Heart left ventricle (tissue), 16 donors: ENCODE results near the gene PRKN. TPM values are rescaled to one million over a fixed set of nuclear protein-coding genes. Genes with fewer than 3 reads are reported as not detected.

ENCODE experiments used
- ATAC-seq, 4 donors: fragments of 200-7000 bp; cut with Tn5 transposase; one replicate each; pipeline ENCODE4 v1.9.1; 2020 to 2022; ENCODE audit warnings: moderate library complexity in 4 of 4, mild to moderate bottlenecking in 3 of 4, moderate number of reproducible peaks in 1 of 4
- DNase-seq, 5 donors: peaks; one replicate each; pipeline ENCODE4 v3.0.0-alpha.2; 2020
- H3K27ac ChIP-seq, 12 donors: fragments of 200-600 bp; sonication (generic) in 4 of 12; one replicate each; pipeline versions ENCODE4 v1.5.0 to v1.8.0; 2016 to 2022; ENCODE audit warnings: mild to moderate bottlenecking in 2 of 12
- H3K27me3 ChIP-seq, 9 donors: fragments of 200-600 bp; sonication (generic) in 2 of 9; one replicate each; pipeline versions ENCODE4 v1.5.1 to v1.8.0; 2016 to 2022; ENCODE audit warnings: mild to moderate bottlenecking in 3 of 9
- H3K36me3 ChIP-seq, 9 donors: fragments of 200-600 bp; sonication (generic) in 2 of 9; one replicate each; pipeline versions ENCODE4 v1.5.0 to v1.8.0; 2018 to 2022; ENCODE audit warnings: mild to moderate bottlenecking in 2 of 9
- H3K4me1 ChIP-seq, 12 donors: fragments of 200-600 bp; sonication (generic) in 4 of 12; one replicate each; pipeline versions ENCODE4 v1.5.0 to v1.8.0; 2016 to 2022; ENCODE audit warnings: mild to moderate bottlenecking in 3 of 12
- H3K4me3 ChIP-seq, 12 donors: fragments of 200-600 bp; sonication (generic) in 4 of 12; one replicate each; pipeline versions ENCODE4 v1.5.0 to v1.8.0; 2017 to 2022; ENCODE audit warnings: mild to moderate bottlenecking in 9 of 12, moderate library complexity in 4 of 12
- H3K9me3 ChIP-seq, 12 donors: fragments of 200-600 bp; sonication (generic) in 4 of 12; one replicate each; pipeline versions ENCODE4 v1.5.0 to v1.8.0; 2016 to 2022; ENCODE audit warnings: mild to moderate bottlenecking in 1 of 12
- POLR2A ChIP-seq, 2 donors: fragments of 450-650 bp; IDR thresholded peaks; one replicate each; pipeline ENCODE4 v1.6.1; 2017; ENCODE audit warnings: antibody characterized with exemption in 2 of 2, mild to moderate bottlenecking in 2 of 2, moderate library complexity in 2 of 2
- WGBS, 4 donors: extraction: QIAGEN DNeasy Blood & Tissue Kit in 2 of 4; methylation state at CpG; one replicate each; pipeline versions ENCODE4 v1.1.5 to v1.1.7; 2013 to 2018; 5-methylcytosine and 5-hydroxymethylcytosine counted together
- intact Hi-C, 10 donors: fragments of 100-400 bp; cut with DNase I; formaldehyde crosslinking; loops; one replicate each; pipeline versions ENCODE4 v1.11.1 to v1.14.2; 2022
- polyA plus RNA-seq, 2 donors: library from polyadenylated mRNA; stranded (reverse); fragments of 200-250 nt; gene quantifications; one replicate each; pipeline ENCODE4 v1.2.3, GENCODE V29; 2013
- total RNA-seq, 9 donors: library from RNA; depleted of rRNA in 2 of 9; stranded (reverse); fragments of >200 nt in 2 of 9; fragmentation: NEBNext Ultra II Directional in 3 of 9; extraction: Animal tissue kit (Norgen Biotek cat#: 25700) in 3 of 9; gene quantifications; one replicate each; pipeline versions ENCODE4 v1.1.0 to v1.2.4, GENCODE V29; 2016 to 2023
- TF ChIP-seq, protein P1 (sequence below), 12 donors: fragments of 200-600 bp; sonication (generic) in 4 of 12; IDR thresholded peaks; one replicate each; pipeline versions ENCODE4 v1.5.0 to v1.8.0; 2018 to 2022; ENCODE audit warnings: antibody characterized with exemption in 12 of 12, mild to moderate bottlenecking in 5 of 12
- donor health status: ischemic (EF 13 %, LVEDD 7.1; RV severe dilation, severe dysfunction).
- donor health status: healthy with polysubstance abuse.
- donor health status: DM: no; HTN: yes; CAD: no.
- donor health status: DM: no; HTN: no; CAD: no.
- donor health status: ischemic (EF 25% LVEDD 6.9; RV normal size, moderate dysfunction).
- donor health status: ischemic (EF 25% LVEDD 5.7; RV mildly dilated, moderate dysfunction).
- donor health status: healthy.
- donor health status: DM: yes; HTN: yes; CAD: no.
- donor health status: ischemic (EF 35%, LVEDD 5.7; RV mildly dilated, moderate dysfunction).
- donor health status: nonischemic (EF 11% LVEDD 7.7; RV severe dilation, severe dysfunction).
- donor health status: DM: yes; HTN: yes; CAD: no.
- donor health status: PGD.
- donor health status: ischemic (EF 29% LVEDD 5.4; RV normal size, mild dysfunction).
- donor health status: nonischemic (EF 23%, LVEDD 6.1; RV moderate dilation, normal function).

The PRKN gene
- total and polyA plus RNA-seq, 11 donors = 3.4 to 32.5 (median 21.2) TPM

DNA sequence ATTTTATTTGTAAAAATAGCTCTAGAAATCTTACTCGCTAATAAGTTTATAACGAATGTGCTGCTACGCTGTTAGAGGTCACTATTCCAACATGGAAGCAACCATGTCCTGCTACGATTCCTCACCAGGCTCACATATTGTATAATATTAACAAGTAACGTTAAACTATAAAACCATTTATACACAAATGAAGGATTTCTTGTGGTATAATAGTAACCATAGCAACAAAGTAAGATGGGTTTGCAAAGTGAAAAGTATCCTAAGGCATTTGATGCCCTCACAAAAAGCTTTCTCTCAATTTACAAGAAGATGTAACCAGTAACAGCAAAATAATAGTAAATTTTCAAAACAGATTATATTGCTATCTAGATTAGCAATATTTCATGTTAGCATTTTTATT lies 117.2 kb downstream of the PRKN start:
- Histone ChIP-seq H3K4me3 (no peak overlapping the region), H3K4me1 (peaks cover 0 to 9% (median 3%) of the 10 kb centered on the region in 12 donors), H3K36me3 (no peaks in the 10 kb centered on the region), H3K9me3 (no peaks in the 10 kb centered on the region), H3K27ac (no peak overlapping the region), H3K27me3 (no peaks in the 10 kb centered on the region)
- DNase-seq = no peak
- ATAC-seq = no peak
- intact Hi-C loops = no loop called here
- TF ChIP-seq POLR2A (IDR thresholded peaks at IDR 0.05) = no peak
- TF ChIP-seq, protein P1, sequence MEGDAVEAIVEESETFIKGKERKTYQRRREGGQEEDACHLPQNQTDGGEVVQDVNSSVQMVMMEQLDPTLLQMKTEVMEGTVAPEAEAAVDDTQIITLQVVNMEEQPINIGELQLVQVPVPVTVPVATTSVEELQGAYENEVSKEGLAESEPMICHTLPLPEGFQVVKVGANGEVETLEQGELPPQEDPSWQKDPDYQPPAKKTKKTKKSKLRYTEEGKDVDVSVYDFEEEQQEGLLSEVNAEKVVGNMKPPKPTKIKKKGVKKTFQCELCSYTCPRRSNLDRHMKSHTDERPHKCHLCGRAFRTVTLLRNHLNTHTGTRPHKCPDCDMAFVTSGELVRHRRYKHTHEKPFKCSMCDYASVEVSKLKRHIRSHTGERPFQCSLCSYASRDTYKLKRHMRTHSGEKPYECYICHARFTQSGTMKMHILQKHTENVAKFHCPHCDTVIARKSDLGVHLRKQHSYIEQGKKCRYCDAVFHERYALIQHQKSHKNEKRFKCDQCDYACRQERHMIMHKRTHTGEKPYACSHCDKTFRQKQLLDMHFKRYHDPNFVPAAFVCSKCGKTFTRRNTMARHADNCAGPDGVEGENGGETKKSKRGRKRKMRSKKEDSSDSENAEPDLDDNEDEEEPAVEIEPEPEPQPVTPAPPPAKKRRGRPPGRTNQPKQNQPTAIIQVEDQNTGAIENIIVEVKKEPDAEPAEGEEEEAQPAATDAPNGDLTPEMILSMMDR (IDR thresholded peaks at IDR 0.05) = no peak
- 93 to 100% (median 97%) methylated on average over 5 of the region's 5 CpGs for WGBS, 4 donors

DNA sequence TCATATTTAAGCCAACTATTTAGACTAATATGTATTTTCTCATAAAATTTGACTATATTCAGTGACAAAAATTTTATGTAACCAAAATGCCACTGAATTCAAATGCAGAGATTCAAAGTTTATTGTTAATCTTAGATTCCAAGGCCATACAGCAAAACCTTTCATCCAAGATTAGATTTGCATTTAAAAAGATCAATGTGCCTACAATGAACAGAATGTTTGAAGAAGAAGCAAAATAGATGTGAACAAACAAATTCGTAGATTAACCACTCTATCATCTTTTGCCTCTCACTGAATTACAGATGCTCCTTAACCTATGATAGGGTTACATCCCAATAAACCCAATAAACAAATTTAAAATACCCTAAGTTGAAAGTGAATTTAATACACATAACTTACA lies 121.7 kb downstream of the PRKN start:
- Histone ChIP-seq H3K4me3 (no peak overlapping the region), H3K27me3 (no peaks in the 10 kb centered on the region), H3K4me1 (peaks cover 0 to 3% (median 0%) of the 10 kb centered on the region in 12 donors), H3K36me3 (no peaks in the 10 kb centered on the region), H3K27ac (no peak overlapping the region), H3K9me3 (no peaks in the 10 kb centered on the region)
- no peak for ATAC-seq
- intact Hi-C loops = no loop called here
- WGBS, 4 donors = 80 to 93% (median 89%) methylated on average over 1 of the region's 1 CpG
- TF ChIP-seq, protein P1 (IDR thresholded peaks at IDR 0.05) = no peak
- no peak for TF ChIP-seq POLR2A (IDR thresholded peaks at IDR 0.05)
- no peak for DNase-seq

DNA sequence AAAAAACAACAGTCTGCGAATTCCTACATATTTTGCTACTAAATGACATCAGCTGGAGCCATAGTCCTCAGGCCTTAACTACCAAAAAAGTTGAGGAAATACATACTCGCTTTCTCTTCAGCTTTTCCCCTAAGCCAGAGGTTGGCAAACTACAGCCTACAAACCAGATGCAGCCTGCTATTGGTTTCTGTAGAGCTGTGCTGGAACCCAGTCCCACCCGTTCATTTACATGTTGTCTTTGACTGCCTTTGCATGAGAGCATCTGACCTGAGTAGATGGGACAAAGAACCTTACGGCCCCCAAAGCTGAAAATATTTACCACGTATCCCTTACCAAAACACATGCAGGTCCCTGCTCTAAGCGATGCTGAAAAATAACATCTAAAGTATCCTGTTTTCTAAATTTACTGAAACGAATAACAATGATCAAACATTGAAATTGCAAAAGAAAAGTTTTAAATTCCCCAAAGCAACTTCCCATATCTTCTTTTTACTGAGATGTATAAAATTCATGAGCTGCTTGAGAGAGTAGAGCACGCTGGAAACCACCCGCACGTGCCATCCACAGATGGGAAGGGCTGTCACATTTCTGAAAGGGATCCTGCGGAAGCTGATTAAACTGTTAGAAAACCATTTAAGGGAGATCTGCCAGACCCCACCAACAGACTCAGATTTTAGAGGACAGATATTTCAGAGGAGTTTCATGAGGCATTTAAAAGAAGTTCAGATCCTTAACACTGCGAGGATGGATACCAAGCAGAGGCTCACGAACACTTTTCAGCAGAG lies 124.1 kb downstream of the PRKN start:
- TF ChIP-seq POLR2A (IDR thresholded peaks at IDR 0.05) = no peak
- TF ChIP-seq, protein P1 (IDR thresholded peaks at IDR 0.05) = no peak
- Histone ChIP-seq H3K36me3 (no peaks in the 10 kb centered on the region), H3K4me3 (no peak overlapping the region), H3K4me1 (peaks cover 0 to 6% (median 0%) of the 10 kb centered on the region in 12 donors), H3K27me3 (no peaks in the 10 kb centered on the region), H3K9me3 (no peaks in the 10 kb centered on the region), H3K27ac (no peak overlapping the region)
- ATAC-seq (no peak), DNase-seq (no peak)
- intact Hi-C loops = no loop called here
- 86 to 92% (median 89%) methylated on average over 13 of the region's 13 CpGs for whole genome bisulfite sequencing, 4 donors

DNA sequence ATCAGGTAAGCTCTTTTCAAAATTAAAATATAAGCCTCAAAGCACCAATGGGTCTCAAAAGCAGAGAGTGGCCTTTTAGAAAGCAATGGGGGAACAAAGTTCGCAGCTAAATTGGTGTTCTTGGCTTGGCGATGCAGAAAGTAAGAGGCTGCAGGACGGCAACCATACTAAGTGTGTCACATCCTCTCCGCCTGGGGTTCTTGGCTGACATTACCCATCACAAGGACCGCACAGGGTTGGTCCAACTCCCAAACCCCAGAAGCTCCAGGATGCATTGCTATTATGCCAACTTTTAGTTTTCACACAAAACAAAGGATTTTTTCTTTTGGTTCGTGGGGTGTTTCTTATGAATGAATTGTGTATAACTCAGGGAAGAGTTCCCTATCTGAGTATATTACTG lies 124.8 kb downstream of the PRKN start:
- 69 to 80% (median 78%) methylated on average over 6 of the region's 6 CpGs for WGBS, 4 donors
- Histone ChIP-seq H3K4me1 (peaks cover 0 to 6% (median 0%) of the 10 kb centered on the region in 12 donors), H3K27me3 (no peaks in the 10 kb centered on the region), H3K4me3 (no peak overlapping the region), H3K27ac (no peak overlapping the region), H3K9me3 (no peaks in the 10 kb centered on the region), H3K36me3 (no peaks in the 10 kb centered on the region)
- ATAC-seq (peak in 2 of 4 donors; percentile 53 to 60), DNase-seq (peak in 2 of 5 donors; percentile 13 to 39)
- intact Hi-C loops = no loop called here
- TF ChIP-seq POLR2A (IDR thresholded peaks at IDR 0.05) = no peak
- TF ChIP-seq, protein P1 (IDR thresholded peaks at IDR 0.05) = no peak
